Sigmoid colon (tissue), 7 donors: Measurements from ENCODE around the gene RPS24. TPM values are rescaled to one million over a fixed set of nuclear protein-coding genes. Genes with fewer than 3 reads are reported as not detected.

ENCODE experiments used
- DNase-seq: peaks from one replicate; pipeline ENCODE4 v3.0.0-alpha.2; 2019
- H3K27ac ChIP-seq, 4 donors: fragments of 200-600 bp; sonication (generic); one replicate each; pipeline ENCODE4 v1.5.1; 2016 to 2019; ENCODE audit warnings: mild to moderate bottlenecking in 1 of 4
- H3K27me3 ChIP-seq, 3 donors: fragments of 200-600 bp; sonication (generic); one replicate each; pipeline ENCODE4 v1.5.1; 2019; ENCODE audit warnings: mild to moderate bottlenecking in 1 of 3
- H3K36me3 ChIP-seq, 4 donors: fragments of 200-600 bp; sonication (generic); one replicate each; pipeline ENCODE4 v1.5.1; 2016 to 2019
- H3K4me1 ChIP-seq, 4 donors: fragments of 200-600 bp; sonication (generic); one replicate each; pipeline ENCODE4 v1.5.1; 2017 to 2019
- H3K4me3 ChIP-seq, 4 donors: fragments of 200-600 bp; sonication (generic); one replicate each; pipeline ENCODE4 v1.5.1; 2017 to 2019; ENCODE audit warnings: mild to moderate bottlenecking in 2 of 4, moderate library complexity in 1 of 4
- H3K9me3 ChIP-seq, 4 donors: fragments of 200-600 bp in 3 of 4; sonication (generic) in 3 of 4; one replicate each; pipeline versions ENCODE4 v1.5.1 to v1.6.1; 2013 to 2019
- CTCF ChIP-seq, 4 experiments: fragments of 450-650 bp in 3 of 4; fragments of 200-600 bp in 1 of 4; IDR thresholded peaks; one replicate each; pipeline ENCODE4 v1.5.1; 2016 to 2019; ENCODE audit warnings: antibody characterized with exemption in 4 of 4, mild to moderate bottlenecking in 3 of 4, moderate library complexity in 2 of 4
- EP300 ChIP-seq, 4 donors: sonication (generic); formaldehyde crosslinking; IDR thresholded peaks; one replicate each; pipeline ENCODE4 v1.6.1; 2017; ENCODE audit warnings: antibody characterized with exemption in 4 of 4
- POLR2A ChIP-seq, 2 donors: fragments of 450-650 bp; IDR thresholded peaks; one replicate each; pipeline ENCODE4 v1.6.1; 2016; ENCODE audit warnings: antibody characterized with exemption in 2 of 2, mild to moderate bottlenecking in 2 of 2, moderate library complexity in 2 of 2
- POLR2AphosphoS5 ChIP-seq, 4 donors: sonication (generic); formaldehyde crosslinking; IDR thresholded peaks; one replicate each; pipeline ENCODE4 v1.6.1; 2017; ENCODE audit warnings: antibody characterized with exemption in 4 of 4
- WGBS, 2 donors: extraction: QIAGEN DNeasy Blood & Tissue Kit; methylation state at CpG; one replicate each; pipeline ENCODE4 v1.1.7; 2013; 5-methylcytosine and 5-hydroxymethylcytosine counted together
- intact Hi-C: fragments of 100-400 bp; cut with DNase I; formaldehyde crosslinking; loops from one replicate; pipeline ENCODE4 v1.15.1; 2023
- polyA plus RNA-seq, 3 donors: library from polyadenylated mRNA; stranded (reverse); fragments of 200-250 nt; gene quantifications; one replicate each; pipeline ENCODE4 v1.2.3, GENCODE V29; 2013
- total RNA-seq, 4 donors: library from RNA; depleted of rRNA; stranded (reverse); fragments of >200 nt; gene quantifications; one replicate each; pipeline ENCODE4 v1.1.0, GENCODE V29; 2016
- donor health status: healthy with polysubstance abuse.
- donor health status: Bipolar disorder and iron deficiency.
- donor health status: healthy.

RPS24 gene
- total and polyA plus RNA-seq, 7 donors: 2,487 to 7,696 (median 3,724) TPM

DNA sequence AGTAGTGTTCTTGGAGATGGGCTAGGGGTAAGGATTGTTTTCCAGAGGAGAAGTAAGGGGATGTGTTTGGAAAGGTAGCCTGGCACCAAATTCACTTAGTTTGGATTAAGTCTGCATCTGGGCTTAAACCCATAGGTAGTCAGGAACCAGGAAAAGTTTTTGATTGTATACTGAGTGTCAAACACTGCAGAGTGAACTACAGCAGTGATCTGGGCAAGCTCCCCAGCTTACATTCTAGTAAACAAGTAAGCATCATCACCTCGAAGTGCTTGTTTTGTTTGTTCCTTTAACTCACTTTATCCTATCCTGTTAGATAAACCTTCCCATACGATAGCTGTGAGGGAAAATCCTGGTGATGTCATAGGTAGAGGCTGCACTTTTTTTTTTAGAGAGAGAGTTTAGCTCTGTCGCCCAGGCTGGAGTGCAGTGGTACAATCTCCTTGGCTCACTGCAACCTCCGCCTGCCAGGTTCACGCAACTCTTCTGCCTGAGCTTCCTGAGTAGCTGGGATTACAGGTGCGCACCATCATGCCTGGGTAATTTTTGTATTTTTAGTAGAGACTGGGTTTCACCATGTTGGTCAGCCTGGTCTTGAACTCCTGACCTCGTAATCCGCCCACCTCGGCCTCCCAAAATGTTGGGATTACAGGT is 2.4 kb downstream of the RPS24 start:
- no peak for DNase-seq
- Histone ChIP-seq H3K36me3 (peaks cover 21 to 61% (median 46%) of the 10 kb centered on the region in 4 donors), H3K4me1 (peaks cover 0 to 53% (median 26%) of the 10 kb centered on the region in 4 donors), H3K27me3 (no peaks in the 10 kb centered on the region), H3K27ac (peak overlapping the region in 2 of 4 donors; percentile 84 to 85), H3K4me3 (no peak overlapping the region), H3K9me3 (no peaks in the 10 kb centered on the region)
- intact Hi-C loops: no loop called here
- TF ChIP-seq POLR2AphosphoS5 (IDR thresholded peaks at IDR 0.05) (no peak), CTCF (IDR thresholded peaks at IDR 0.05) (no peak), EP300 (IDR thresholded peaks at IDR 0.05) (no peak), POLR2A (IDR thresholded peaks at IDR 0.05) (no peak)
- 70 to 83% methylated on average over 9 of the region's 9 CpGs for WGBS, 2 donors

- no peak overlapping the region for H3K27ac ChIP-seq
- 51 to 76% methylated on average over 2 of the region's 2 CpGs for WGBS, 2 donors
- intact Hi-C loops: no loop called here
- DNase-seq: no peak
- no peaks in the 10 kb centered on the region for H3K27me3 ChIP-seq
- TF ChIP-seq CTCF (IDR thresholded peaks at IDR 0.05) (no peak), POLR2AphosphoS5 (IDR thresholded peaks at IDR 0.05) (no peak), POLR2A (IDR thresholded peaks at IDR 0.05) (no peak), EP300 (IDR thresholded peaks at IDR 0.05) (no peak)
- no peak overlapping the region for H3K4me3 ChIP-seq
- H3K4me1 ChIP-seq: peaks cover 0 to 51% (median 26%) of the 10 kb centered on the region in 4 donors
- H3K36me3 ChIP-seq: peaks cover 21 to 81% (median 58%) of the 10 kb centered on the region in 4 donors
- H3K9me3 ChIP-seq: no peaks in the 10 kb centered on the region
Observed at GRCh38 chr10:78038105-78038504, 4.4 kb downstream of the RPS24 start.

GRCh38 chr10:78038791-78039547 is 5.3 kb downstream of the RPS24 start:
- H3K9me3 ChIP-seq: no peaks in the 10 kb centered on the region
- H3K4me1 ChIP-seq: peaks cover 0 to 55% (median 32%) of the 10 kb centered on the region in 4 donors
- no peak overlapping the region for H3K27ac ChIP-seq
- intact Hi-C loops: no loop called here
- no peak overlapping the region for H3K4me3 ChIP-seq
- TF ChIP-seq CTCF (IDR thresholded peaks at IDR 0.05) (no peak), POLR2AphosphoS5 (IDR thresholded peaks at IDR 0.05) (no peak), POLR2A (IDR thresholded peaks at IDR 0.05) (no peak), EP300 (IDR thresholded peaks at IDR 0.05) (no peak)
- WGBS, 2 donors: 65 to 81% methylated on average over 5 of the region's 5 CpGs
- H3K36me3 ChIP-seq: peaks cover 21 to 85% (median 58%) of the 10 kb centered on the region in 4 donors
- no peak for DNase-seq
- no peaks in the 10 kb centered on the region for H3K27me3 ChIP-seq

DNA sequence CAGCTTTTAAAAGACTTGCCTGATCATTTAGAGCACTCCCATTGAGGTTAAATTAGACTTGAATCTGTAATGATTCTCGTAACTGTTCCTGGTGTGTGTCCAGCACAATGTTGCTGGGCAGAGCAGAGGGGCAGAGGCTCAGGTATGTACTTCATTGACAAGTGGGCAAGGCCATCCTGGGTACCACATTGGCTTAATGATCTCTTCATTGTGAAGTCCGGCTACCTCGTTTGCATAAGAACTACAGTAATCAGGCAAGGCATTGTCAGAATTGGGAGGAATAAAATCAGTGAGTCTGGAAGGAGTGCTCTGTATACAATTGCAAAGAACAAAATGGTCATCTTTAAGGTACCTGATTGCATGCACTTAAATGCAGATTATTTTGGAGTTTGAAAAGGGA is 6.1 kb downstream of the RPS24 start:
- H3K27ac ChIP-seq: no peak overlapping the region
- TF ChIP-seq EP300 (IDR thresholded peaks at IDR 0.05) (no peak), POLR2AphosphoS5 (IDR thresholded peaks at IDR 0.05) (no peak), POLR2A (IDR thresholded peaks at IDR 0.05) (no peak)
- 69 to 85% methylated on average over 3 of the region's 3 CpGs for WGBS, 2 donors
- H3K4me3 ChIP-seq: no peak overlapping the region
- no peak for DNase-seq
- H3K27me3 ChIP-seq: no peaks in the 10 kb centered on the region
- intact Hi-C loops: no loop called here
- peaks cover 21 to 85% (median 58%) of the 10 kb centered on the region in 4 donors for H3K36me3 ChIP-seq
- H3K4me1 ChIP-seq: peaks cover 0 to 50% (median 27%) of the 10 kb centered on the region in 4 donors
- no peaks in the 10 kb centered on the region for H3K9me3 ChIP-seq
